ENCODE data around the gene OBSL1.
A peak's percentile ranks its signal among the peaks of the same experiment; 100 is the strongest.

The OBSL1 gene

GRCh38 chr2:219530048-219530963 lies 41.0 kb downstream of the OBSL1 start:
- peak; percentile 81 for DNase-seq

DNA sequence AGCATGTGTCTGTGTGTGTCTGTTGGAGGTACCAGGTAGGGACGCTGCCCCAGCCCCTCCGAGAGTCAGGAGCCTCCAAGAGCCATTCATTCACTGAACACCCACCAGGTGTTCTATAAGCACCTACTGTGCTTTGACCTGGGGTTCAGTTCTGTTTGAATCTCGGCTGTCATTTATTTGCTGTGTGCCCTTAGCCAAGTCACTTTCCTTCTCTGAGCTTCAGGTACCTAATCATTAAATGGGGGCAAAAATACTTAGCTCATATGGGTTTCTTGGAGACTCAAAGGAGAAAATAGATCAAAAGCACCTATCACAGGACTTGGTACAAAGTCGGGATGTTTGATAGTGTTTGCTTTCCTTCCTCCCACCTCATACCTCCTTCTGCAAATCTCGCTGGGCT lies 43.9 kb downstream of the OBSL1 start:
- no peak for DNase-seq

DNA sequence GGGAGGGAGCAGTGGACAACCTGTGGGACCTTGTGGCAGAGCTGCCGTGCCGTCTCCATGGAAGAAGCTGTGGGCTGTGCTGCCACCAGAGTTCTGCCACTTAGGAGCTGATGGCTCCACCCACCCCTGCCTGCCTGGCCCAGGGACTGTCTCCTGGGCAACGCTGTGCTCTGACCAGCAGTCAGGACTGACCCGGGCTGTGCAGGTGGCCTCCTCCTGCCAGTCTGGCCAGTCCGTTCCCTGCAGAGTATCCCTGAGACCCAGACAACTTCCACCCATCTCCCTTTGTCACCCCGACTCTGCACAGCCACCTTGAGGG lies 44.3 kb downstream of the OBSL1 start:
- no peak for DNase-seq

DNA sequence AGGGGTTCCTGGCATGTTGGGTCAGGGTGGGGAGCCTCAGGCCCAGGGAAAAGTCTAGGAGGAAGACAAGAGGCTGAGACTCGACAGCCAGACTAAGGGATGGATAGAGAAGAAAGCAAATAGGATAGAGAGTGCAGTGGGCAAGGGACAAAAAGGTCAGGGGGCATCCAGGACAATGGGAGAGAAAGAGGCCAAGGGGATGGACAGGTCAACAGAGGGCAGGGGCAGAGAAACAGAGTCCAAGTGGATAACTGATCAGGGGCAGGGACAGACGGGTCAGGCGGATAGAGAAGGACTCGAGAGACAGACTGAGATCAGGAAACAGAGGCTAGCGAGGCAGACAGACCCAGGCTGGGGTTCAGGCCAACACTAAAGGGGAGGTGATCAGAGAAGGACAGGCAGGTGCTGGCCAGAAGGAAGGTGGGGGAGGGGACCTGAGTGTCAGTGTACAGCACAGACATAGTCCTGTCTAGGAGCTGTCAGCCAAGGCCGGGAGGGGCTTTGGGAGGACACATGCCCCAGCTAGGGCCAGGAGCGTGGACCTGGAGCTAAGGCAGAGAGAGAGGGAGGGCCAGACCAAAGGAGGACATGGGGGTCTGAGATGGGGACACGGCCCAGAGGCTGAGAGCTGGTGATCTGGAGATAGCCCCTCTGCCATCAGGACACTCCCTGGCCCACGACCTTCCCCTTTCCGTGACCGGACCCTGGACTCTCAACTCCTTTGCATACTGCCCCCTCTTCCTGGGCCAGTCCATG lies 44.8 kb downstream of the OBSL1 start:
- DNase-seq: no peak

DNA sequence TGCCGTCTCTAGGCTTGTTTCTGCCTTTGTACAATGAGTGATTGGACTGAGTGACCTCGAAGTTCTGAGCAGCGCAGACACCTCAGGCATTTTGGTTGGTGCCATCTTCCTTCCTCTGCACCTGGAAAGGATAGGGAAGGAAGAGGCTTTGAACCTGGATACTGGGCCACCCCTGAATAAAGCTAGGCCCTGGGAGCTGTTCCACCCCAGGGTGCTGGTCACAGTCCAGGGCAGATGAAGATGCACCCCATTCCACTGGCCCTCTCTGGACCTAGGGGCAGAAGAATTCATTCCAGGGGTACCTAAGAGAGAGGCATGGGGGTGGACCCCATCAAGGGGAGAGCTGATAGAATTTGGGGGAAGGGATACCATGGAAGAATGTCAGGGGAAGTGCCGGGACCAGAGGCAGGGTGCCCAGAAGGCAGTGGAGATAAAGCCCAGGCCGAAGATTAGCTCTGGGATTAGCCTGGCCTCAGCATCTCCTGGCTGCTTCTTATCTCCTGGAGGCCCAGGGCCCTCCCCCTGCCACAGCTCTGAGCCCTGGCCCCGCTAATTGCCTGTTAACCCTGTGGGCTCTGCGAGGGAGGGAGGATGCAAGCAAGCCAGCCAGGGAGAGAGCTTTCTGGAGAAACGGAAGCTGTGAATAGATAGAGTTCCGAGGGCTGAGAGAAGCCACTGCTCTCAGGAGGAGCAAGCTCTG lies 45.7 kb downstream of the OBSL1 start:
- no peak for DNase-seq

- no peak for DNase-seq
These were observed 46.5 kb downstream of the OBSL1 start for GRCh38 chr2:219524817-219525216.

- DNase-seq: no peak
These were observed 48.2 kb downstream of the OBSL1 start for GRCh38 chr2:219523031-219523671.

DNA sequence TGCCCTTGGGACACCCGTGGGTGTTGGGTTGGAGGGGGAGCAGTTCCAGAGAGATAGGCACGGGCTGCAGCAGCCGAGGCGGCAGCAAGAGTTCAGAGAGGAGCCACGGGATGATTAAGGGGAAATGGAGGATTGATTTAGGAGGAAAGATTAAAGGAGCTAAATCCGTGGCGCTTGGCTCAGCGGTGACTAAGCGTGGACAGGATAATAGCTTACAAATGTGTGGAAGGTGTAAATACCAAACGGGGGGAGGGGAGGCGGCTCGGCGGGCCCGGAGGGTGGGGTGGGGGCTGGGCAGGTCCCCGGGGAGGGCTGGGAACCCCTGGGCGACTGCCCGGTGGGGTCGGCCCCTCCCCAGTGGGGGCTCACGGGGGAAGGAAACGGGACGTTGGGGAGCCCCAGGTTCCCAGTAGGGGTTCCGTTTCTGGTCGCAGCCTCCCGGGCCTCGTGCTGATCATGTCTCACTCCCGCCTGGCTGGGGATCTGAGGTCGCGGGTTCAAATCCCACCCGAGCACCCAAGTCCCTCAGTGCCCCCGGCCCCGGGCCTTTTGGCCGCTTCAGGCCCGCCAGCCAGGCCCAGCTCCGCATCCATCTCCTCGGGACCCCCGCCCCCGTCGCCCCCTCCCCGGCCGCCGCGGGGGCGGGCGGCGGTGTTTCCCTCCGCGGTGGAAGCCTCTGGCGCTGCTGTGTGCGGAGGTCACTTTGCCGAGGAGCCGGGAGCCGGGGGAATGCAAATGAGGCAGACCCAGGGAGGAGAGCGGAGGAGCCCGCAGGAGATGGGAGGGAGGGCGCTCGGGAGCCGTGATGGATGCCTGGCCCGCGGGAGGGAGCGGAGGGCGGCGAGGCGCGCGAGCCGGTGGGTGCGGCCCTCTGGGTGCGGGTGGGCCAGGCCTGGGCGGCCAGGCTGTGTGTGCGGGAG lies 49.0 kb downstream of the OBSL1 start:
- DNase-seq: no peak

DNA sequence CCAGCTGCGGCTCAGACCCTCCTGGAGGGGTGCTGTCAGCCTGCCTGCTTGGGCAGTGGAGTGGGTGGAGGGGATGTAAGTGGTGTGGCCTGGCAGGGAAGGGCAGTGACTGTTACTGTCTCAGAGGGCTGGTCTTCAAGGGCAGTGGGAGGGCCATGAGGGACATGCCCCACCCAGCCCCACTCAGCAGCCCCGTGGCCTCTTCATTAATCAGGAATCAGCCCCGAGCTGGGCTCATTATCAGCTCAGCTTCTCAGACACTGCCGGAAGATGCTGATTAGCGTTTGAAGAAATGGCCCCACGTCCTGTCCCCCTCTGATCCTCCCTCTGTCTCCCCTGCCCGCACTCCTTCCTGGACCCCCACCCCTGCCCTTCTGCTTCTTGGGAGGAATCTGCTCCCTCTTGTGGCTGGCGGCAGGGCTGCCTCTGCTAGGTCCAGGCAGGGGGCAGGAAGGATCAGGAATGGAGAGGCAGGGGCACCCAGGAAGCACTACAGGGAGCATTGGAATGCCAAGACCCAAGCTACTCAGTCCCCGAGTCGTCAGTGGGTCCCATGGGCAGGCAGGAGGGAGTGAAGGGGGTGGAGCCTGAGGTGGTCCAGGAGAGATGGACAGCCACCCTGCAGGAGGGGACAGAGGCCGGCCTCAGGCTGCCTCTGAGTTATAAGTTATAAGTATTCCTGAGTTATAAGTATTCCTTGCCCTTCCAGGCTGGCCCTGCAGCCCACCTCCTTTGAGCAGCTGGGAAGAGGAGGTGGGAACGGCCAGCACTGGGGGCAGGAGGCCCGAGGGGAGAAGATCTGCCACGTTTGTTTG lies 50.1 kb downstream of the OBSL1 start:
- no peak for DNase-seq

DNA sequence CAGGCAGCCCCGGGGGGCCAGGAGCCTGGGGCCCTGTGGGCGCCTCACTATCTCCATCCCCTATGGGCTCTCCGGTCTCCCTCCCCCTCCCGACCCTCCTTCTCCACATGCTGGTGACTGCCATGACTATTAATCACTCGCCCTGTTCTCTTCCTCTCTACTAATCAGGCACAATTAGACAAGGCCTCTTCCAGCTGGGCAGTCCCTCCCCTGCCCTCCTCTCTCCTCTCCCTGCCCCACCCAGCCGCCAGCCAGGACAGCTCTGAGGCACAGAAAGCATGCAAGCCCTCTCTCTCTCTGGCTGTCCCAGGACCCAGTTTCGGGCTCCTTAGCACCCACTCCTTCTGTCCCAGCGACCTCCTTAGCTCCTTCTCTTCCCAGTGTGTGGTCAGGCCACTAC lies 51.3 kb downstream of the OBSL1 start:
- DNase-seq: no peak

DNA sequence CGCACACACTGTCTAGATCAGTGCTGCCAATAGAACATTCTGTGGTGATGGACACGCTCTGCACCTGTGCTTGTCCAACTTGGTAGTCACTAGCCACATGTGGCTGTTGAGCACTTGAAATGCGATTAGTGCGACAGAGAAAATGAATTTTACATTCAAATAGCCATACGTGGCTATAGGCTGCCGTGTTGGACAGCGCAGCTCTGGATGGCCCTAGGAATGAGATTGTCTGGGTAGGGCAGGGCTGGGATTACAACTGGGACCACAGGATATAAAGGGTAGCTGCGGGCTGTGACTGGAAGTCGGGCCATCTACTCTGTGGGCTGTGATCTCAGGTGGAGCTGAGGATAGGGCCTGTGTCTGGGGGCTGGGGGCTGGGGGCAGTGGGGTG lies 51.8 kb downstream of the OBSL1 start:
- no peak for DNase-seq

DNA sequence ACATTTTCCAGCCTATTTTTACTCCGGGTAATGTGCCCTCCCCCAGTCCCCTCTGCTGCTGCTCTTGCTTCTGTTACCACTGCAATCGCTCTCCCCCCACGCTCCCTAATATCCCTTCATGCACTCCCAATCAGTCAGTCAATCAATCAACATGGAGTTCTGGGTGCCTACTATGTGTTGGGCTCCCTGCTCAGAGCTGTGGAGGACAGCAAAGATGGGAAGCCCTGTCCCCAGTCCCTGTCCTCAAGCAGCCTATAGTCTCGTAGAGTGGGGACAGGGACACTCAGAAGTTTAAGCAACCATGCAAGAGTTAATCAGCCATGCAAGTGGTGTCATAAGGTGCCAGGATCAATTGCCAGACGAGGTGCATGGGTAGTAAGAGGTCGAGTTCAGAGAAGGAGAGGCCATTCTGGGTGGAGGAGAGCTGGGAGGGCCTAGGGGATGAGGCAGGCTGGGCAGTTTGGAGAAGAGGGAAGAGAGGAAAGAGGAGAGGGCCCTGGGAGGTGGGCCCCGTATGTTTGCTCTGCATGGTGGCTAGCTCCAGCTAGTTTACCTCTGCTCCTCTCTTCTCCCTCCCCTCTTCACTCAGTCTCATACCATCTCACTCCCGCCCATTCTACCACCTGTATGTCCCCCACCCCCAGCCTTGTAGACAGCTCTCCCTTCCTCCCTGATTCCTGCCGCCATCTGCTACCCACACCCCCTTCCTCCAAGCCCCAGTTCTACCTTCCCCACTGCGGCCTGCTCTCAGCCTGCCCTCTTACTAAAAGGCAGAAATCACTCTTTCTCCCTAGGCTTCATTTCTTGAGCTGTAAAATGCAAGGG lies 53.2 kb downstream of the OBSL1 start:
- no peak for DNase-seq

GRCh38 chr2:219516888-219517287 lies 54.5 kb downstream of the OBSL1 start:
- no peak for DNase-seq

- DNase-seq: no peak
These were observed 55.3 kb downstream of the OBSL1 start for GRCh38 chr2:219515874-219516629.

DNA sequence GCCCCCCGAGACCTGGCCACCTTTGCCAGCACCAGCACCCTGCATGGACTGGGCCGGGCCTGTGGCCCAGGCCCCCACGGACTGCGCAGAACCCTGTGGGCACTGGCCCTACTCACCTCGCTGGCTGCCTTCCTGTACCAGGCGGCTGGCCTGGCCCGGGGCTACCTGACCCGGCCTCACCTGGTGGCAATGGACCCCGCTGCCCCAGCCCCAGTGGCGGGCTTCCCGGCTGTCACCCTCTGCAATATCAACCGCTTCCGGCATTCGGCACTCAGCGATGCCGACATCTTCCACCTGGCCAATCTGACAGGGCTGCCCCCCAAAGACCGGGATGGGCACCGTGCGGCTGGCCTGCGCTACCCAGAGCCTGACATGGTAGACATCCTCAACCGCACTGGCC lies 56.5 kb downstream of the OBSL1 start:
- DNase-seq: no peak

DNA sequence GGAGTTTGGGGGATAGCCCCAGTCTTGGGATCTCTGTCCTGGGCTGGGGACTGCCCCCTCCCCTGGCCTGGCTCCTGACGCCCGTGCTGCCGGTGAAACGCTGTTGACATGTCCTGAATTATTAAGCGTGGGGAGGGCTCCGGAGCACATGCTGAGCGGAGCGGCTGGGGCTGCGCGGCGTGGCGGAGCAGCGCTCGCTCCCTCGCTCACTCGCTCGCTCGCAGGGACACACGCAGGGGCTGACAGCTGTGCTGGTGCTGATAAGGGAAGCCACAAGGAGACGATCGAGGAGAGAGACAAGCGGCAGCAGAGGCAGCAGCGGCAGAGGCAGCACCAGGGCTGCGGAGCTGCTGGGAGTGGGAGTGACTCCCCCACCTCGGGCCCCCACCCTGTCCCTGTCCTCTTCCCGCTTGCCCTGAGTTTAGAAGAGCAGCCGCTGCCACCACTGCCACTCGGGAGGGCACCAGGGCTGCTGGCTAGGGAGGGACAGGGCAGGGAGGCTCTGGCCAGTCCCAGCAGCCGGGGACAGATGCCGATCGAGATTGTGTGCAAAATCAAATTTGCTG lies 57.1 kb downstream of the OBSL1 start, which contains the start of gene ASIC4:
ASIC4 (plus strand) TSS at position 287 of the 566 bp plus-strand sequence; CDS start at position 530, 243 bp downstream.
- no peak for DNase-seq

GRCh38 chr2:219513787-219514186 lies 57.6 kb downstream of the OBSL1 start:
- no peak for DNase-seq

DNA sequence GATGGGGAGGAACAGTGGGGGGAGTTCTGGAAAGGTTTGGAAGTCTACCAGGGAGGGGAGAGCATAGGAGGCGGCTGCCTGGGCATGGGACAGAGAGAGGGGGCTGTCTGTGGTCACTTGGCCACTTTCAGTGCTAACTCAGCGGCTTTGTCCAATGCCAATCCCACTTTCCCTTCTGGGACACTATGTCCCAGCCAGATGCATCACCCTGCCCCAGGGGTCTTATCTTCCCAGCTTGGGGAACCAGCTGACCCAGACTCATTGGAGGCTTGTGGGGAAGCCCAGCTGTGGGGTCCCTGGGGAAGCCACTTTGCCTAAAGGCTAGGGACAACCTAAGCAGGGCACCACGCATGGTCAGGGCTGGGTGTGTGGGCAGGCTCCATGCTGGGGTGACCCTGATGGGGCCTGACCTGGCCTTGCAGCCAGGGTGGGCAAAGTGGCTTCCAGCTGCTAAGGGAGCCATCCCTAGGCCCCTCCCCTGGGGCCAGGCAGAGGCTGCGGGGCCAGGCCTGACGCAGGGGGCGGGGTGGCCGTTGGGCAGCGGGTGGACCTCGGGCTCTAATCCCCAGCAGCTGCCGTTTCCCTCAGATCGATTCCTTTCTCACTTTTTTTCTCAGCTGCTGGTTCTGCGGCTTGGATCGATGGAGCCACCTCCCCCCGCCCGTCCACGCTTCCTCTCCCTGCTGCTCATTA lies 58.7 kb downstream of the OBSL1 start:
- DNase-seq: no peak

Data from CD4-positive, alpha-beta T cell treated with Interleukin-21 for 1 hour (primary cell).